Heart left ventricle (tissue), 16 donors: ENCODE results near the gene CCDC33. TPM values are rescaled to one million over a fixed set of nuclear protein-coding genes. Genes with fewer than 3 reads are reported as not detected.

Source experiments
- ATAC-seq, 4 donors: fragments of 200-7000 bp; cut with Tn5 transposase; one replicate each; pipeline ENCODE4 v1.9.1; 2020 to 2022; ENCODE audit warnings: moderate library complexity in 4 of 4, mild to moderate bottlenecking in 3 of 4, moderate number of reproducible peaks in 1 of 4
- DNase-seq, 5 donors: peaks; one replicate each; pipeline ENCODE4 v3.0.0-alpha.2; 2020
- H3K27ac ChIP-seq, 12 donors: fragments of 200-600 bp; sonication (generic) in 4 of 12; one replicate each; pipeline versions ENCODE4 v1.5.0 to v1.8.0; 2016 to 2022; ENCODE audit warnings: mild to moderate bottlenecking in 2 of 12
- H3K27me3 ChIP-seq, 9 donors: fragments of 200-600 bp; sonication (generic) in 2 of 9; one replicate each; pipeline versions ENCODE4 v1.5.1 to v1.8.0; 2016 to 2022; ENCODE audit warnings: mild to moderate bottlenecking in 3 of 9
- H3K36me3 ChIP-seq, 9 donors: fragments of 200-600 bp; sonication (generic) in 2 of 9; one replicate each; pipeline versions ENCODE4 v1.5.0 to v1.8.0; 2018 to 2022; ENCODE audit warnings: mild to moderate bottlenecking in 2 of 9
- H3K4me1 ChIP-seq, 12 donors: fragments of 200-600 bp; sonication (generic) in 4 of 12; one replicate each; pipeline versions ENCODE4 v1.5.0 to v1.8.0; 2016 to 2022; ENCODE audit warnings: mild to moderate bottlenecking in 3 of 12
- H3K4me3 ChIP-seq, 12 donors: fragments of 200-600 bp; sonication (generic) in 4 of 12; one replicate each; pipeline versions ENCODE4 v1.5.0 to v1.8.0; 2017 to 2022; ENCODE audit warnings: mild to moderate bottlenecking in 9 of 12, moderate library complexity in 4 of 12
- H3K9me3 ChIP-seq, 12 donors: fragments of 200-600 bp; sonication (generic) in 4 of 12; one replicate each; pipeline versions ENCODE4 v1.5.0 to v1.8.0; 2016 to 2022; ENCODE audit warnings: mild to moderate bottlenecking in 1 of 12
- POLR2A ChIP-seq, 2 donors: fragments of 450-650 bp; IDR thresholded peaks; one replicate each; pipeline ENCODE4 v1.6.1; 2017; ENCODE audit warnings: antibody characterized with exemption in 2 of 2, mild to moderate bottlenecking in 2 of 2, moderate library complexity in 2 of 2
- WGBS, 4 donors: extraction: QIAGEN DNeasy Blood & Tissue Kit in 2 of 4; methylation state at CpG; one replicate each; pipeline versions ENCODE4 v1.1.5 to v1.1.7; 2013 to 2018; 5-methylcytosine and 5-hydroxymethylcytosine counted together
- intact Hi-C, 10 donors: fragments of 100-400 bp; cut with DNase I; formaldehyde crosslinking; loops; one replicate each; pipeline versions ENCODE4 v1.11.1 to v1.14.2; 2022
- polyA plus RNA-seq, 2 donors: library from polyadenylated mRNA; stranded (reverse); fragments of 200-250 nt; gene quantifications; one replicate each; pipeline ENCODE4 v1.2.3, GENCODE V29; 2013
- total RNA-seq, 9 donors: library from RNA; depleted of rRNA in 2 of 9; stranded (reverse); fragments of >200 nt in 2 of 9; fragmentation: NEBNext Ultra II Directional in 3 of 9; extraction: Animal tissue kit (Norgen Biotek cat#: 25700) in 3 of 9; gene quantifications; one replicate each; pipeline versions ENCODE4 v1.1.0 to v1.2.4, GENCODE V29; 2016 to 2023
- TF ChIP-seq, protein P1 (sequence below), 12 donors: fragments of 200-600 bp; sonication (generic) in 4 of 12; IDR thresholded peaks; one replicate each; pipeline versions ENCODE4 v1.5.0 to v1.8.0; 2018 to 2022; ENCODE audit warnings: antibody characterized with exemption in 12 of 12, mild to moderate bottlenecking in 5 of 12
- donor health status: ischemic (EF 13 %, LVEDD 7.1; RV severe dilation, severe dysfunction).
- donor health status: healthy with polysubstance abuse.
- donor health status: DM: no; HTN: yes; CAD: no.
- donor health status: DM: no; HTN: no; CAD: no.
- donor health status: ischemic (EF 25% LVEDD 6.9; RV normal size, moderate dysfunction).
- donor health status: ischemic (EF 25% LVEDD 5.7; RV mildly dilated, moderate dysfunction).
- donor health status: healthy.
- donor health status: DM: yes; HTN: yes; CAD: no.
- donor health status: ischemic (EF 35%, LVEDD 5.7; RV mildly dilated, moderate dysfunction).
- donor health status: nonischemic (EF 11% LVEDD 7.7; RV severe dilation, severe dysfunction).
- donor health status: DM: yes; HTN: yes; CAD: no.
- donor health status: PGD.
- donor health status: ischemic (EF 29% LVEDD 5.4; RV normal size, mild dysfunction).
- donor health status: nonischemic (EF 23%, LVEDD 6.1; RV moderate dilation, normal function).

CCDC33 gene
- total and polyA plus RNA-seq, 11 donors: 0.08 TPM; not detected in 10

DNA sequence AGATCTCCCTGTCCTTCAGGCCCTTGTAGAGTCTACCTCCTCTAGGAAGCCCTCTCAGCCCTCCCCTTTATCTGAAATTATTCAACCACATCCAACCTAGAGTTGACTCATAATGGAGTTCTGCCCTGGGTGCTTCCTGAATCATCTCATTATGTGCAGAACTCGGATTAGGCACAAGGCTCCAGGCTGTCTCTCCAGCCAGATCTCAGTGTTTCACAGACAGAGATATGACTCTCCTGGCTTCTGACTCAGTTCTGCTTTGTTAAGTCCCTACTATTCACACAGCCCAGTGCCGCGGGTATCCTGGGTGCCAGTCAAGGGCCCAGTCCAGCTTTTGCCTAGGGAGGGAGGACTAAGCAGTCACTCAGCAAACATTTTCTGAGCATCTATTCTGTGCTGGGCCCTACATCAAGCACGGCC is 42.8 kb upstream of the CCDC33 start:
- Histone ChIP-seq H3K9me3 (no peaks in the 10 kb centered on the region), H3K27me3 (no peaks in the 10 kb centered on the region), H3K27ac (no peak overlapping the region), H3K4me1 (peaks cover 0 to 21% (median 10%) of the 10 kb centered on the region in 12 donors), H3K4me3 (no peak overlapping the region), H3K36me3 (no peaks in the 10 kb centered on the region)
- TF ChIP-seq, protein P1, sequence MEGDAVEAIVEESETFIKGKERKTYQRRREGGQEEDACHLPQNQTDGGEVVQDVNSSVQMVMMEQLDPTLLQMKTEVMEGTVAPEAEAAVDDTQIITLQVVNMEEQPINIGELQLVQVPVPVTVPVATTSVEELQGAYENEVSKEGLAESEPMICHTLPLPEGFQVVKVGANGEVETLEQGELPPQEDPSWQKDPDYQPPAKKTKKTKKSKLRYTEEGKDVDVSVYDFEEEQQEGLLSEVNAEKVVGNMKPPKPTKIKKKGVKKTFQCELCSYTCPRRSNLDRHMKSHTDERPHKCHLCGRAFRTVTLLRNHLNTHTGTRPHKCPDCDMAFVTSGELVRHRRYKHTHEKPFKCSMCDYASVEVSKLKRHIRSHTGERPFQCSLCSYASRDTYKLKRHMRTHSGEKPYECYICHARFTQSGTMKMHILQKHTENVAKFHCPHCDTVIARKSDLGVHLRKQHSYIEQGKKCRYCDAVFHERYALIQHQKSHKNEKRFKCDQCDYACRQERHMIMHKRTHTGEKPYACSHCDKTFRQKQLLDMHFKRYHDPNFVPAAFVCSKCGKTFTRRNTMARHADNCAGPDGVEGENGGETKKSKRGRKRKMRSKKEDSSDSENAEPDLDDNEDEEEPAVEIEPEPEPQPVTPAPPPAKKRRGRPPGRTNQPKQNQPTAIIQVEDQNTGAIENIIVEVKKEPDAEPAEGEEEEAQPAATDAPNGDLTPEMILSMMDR (IDR thresholded peaks at IDR 0.05): no peak
- TF ChIP-seq POLR2A (IDR thresholded peaks at IDR 0.05): no peak
- intact Hi-C loops: no loop called here
- ATAC-seq: no peak
- DNase-seq: no peak
- 83 to 90% (median 87%) methylated on average over 4 of the region's 4 CpGs for WGBS, 4 donors

DNA sequence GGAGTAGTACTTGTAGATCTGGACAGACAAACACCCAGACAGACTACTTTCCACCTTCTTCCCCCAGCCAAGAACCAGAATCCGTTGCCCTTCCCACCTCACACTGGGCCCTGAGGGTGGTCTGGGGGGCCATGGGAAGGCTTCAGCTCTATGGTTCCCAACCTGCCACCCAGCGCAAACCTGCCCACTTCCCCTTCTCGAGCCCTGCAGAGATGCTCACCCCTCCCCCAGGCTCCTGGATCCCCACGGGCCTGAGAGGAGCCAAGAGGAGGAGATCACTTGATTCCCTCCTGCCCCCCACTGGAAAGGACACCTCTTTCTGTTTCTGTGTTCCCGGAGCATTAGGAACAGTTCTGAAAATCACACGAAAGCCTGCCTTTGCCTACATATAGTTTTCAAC is 42.2 kb upstream of the CCDC33 start:
- no peak for TF ChIP-seq POLR2A (IDR thresholded peaks at IDR 0.05)
- TF ChIP-seq, protein P1 (IDR thresholded peaks at IDR 0.05): no peak
- H3K27me3 ChIP-seq: no peaks in the 10 kb centered on the region
- no peaks in the 10 kb centered on the region for H3K9me3 ChIP-seq
- DNase-seq (no peak), ATAC-seq (no peak)
- peaks cover 0 to 21% (median 10%) of the 10 kb centered on the region in 12 donors for H3K4me1 ChIP-seq
- no peak overlapping the region for H3K4me3 ChIP-seq
- intact Hi-C loops: no loop called here
- 67 to 83% (median 78%) methylated on average over 6 of the region's 6 CpGs for WGBS, 4 donors
- H3K36me3 ChIP-seq: no peaks in the 10 kb centered on the region
- no peak overlapping the region for H3K27ac ChIP-seq

DNA sequence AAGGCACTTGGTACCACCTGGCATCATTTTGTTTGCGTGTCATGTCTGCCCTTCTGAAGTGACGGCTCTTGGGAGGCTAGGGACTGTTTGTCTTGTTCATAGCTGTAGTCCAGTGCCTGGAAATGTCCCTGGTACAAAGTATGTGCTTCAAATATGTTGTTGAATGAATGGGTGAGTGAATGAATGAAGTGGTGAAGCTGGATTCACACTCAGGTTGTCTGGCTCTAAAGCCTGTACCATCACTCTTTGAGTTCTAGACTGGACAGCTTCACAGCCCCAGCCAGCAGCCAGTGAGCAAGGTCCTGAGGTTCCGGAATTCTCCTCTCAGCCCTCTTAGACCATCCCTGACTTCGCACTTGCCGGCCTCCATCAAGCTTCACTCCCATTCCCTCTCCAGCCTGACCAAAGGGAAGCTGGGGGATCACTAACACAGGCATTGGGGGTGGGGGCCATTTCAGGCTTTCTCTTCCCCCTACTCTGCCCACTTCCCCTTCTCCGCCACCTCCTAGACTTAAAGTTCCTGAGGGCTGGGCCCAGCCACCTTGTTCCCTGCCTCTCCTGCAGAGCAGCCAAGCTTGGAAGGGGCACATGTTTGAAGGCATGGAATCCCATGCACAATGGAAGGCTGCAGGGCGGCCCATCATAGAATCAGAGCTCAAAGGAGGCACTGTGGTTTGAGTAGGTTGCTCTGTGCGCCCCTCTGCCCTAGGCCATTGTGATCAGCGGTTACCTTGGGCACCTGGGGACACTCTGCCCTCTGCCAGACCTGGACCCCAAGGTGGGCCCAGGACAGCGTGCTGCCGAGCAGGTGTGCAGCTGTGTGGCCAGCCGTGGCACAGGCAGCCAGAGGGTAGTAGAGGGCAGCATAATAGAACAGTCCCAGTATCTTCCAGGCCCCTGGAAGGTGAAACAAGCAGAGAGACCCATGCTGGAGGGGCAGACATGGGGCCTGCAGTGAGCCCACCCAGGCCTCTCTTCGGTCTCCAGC is 41.3 kb upstream of the CCDC33 start:
- ATAC-seq: no peak
- Histone ChIP-seq H3K4me1 (peaks cover 0 to 21% (median 10%) of the 10 kb centered on the region in 12 donors), H3K9me3 (no peaks in the 10 kb centered on the region), H3K27ac (no peak overlapping the region), H3K36me3 (no peaks in the 10 kb centered on the region), H3K4me3 (no peak overlapping the region), H3K27me3 (no peaks in the 10 kb centered on the region)
- WGBS, 4 donors: 95 to 98% (median 96%) methylated on average over 10 to 13 of the region's 13 CpGs
- no peak for DNase-seq
- TF ChIP-seq, protein P1 (IDR thresholded peaks at IDR 0.05): no peak
- no peak for TF ChIP-seq POLR2A (IDR thresholded peaks at IDR 0.05)
- intact Hi-C loops: no loop called here

DNA sequence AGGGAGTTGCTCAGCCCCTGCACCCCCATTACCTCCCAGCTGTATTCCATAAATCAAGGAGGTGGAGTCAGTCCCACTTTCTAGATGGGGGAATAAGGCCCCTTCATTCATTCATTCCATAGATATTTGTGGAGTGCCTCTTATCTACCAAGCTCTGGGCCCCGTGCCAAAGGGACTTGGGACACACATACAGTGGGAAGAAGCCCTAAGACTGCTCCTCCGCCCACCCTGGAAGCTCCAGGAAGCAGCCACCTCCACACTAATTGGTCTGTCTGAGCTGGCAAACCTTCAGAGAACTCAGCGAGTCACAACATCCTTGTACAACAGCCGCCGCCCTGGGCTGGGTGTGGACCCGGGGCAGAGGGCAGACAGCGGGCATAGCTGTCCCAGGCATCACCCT is 40.0 kb upstream of the CCDC33 start:
- H3K4me1 ChIP-seq: peaks cover 0 to 34% (median 21%) of the 10 kb centered on the region in 12 donors
- H3K36me3 ChIP-seq: no peaks in the 10 kb centered on the region
- ATAC-seq (peak; percentile 22 to 58 (median 40)), DNase-seq (peak in 4 of 5 donors; percentile 32 to 69 (median 56))
- H3K27me3 ChIP-seq: no peaks in the 10 kb centered on the region
- no peaks in the 10 kb centered on the region for H3K9me3 ChIP-seq
- TF ChIP-seq POLR2A (IDR thresholded peaks at IDR 0.05): no peak
- TF ChIP-seq, protein P1 (IDR thresholded peaks at IDR 0.05): no peak
- intact Hi-C loops: no loop called here
- no peak overlapping the region for H3K4me3 ChIP-seq
- WGBS, 4 donors: 15 to 27% (median 21%) methylated on average over 3 to 7 of the region's 7 CpGs
- no peak overlapping the region for H3K27ac ChIP-seq
